HepG2 (cell line): ENCODE measurements around the gene SYNJ2. TPM values are rescaled to one million over a fixed set of nuclear protein-coding genes. Genes with fewer than 3 reads are reported as not detected.

Source experiments
- CBFB ChIP-seq: sonication (generic); formaldehyde crosslinking; IDR thresholded peaks from 2 replicates; pipeline ENCODE4 v1.4.0; 2020; ENCODE audit warnings: missing genetic modification reagents
- FIP1L1 ChIP-seq: fragments of 200-400 bp; formaldehyde crosslinking; IDR thresholded peaks from 2 replicates; pipeline ENCODE4 v1.6.1; 2018; ENCODE audit warnings: low read depth, mild to moderate bottlenecking, low read length, moderate library complexity, borderline replicate concordance; ENCODE audit not compliant: insufficient read depth
- KAT7 ChIP-seq: IDR thresholded peaks from 2 replicates; pipeline ENCODE4 v1.6.1; 2018; ENCODE audit warnings: borderline replicate concordance, missing compliant biosample characterization
- NFE2L2 ChIP-seq: fragments of 150-350 bp; IDR thresholded peaks from 2 replicates; pipeline ENCODE4 v1.6.1; 2014; ENCODE audit warnings: low read length
- NFRKB ChIP-seq: fragments of 450-650 bp; IDR thresholded peaks from 2 replicates; pipeline ENCODE4 v1.6.1; 2017
- PHF8 ChIP-seq: sonication (generic); formaldehyde crosslinking; IDR thresholded peaks from 2 replicates; pipeline ENCODE4 v1.5.0; 2020; ENCODE audit warnings: missing genetic modification reagents
- PITX1 ChIP-seq: sonication (generic); formaldehyde crosslinking; IDR thresholded peaks from 2 replicates; pipeline ENCODE4 v1.5.1; 2020; ENCODE audit warnings: mild to moderate bottlenecking, missing genetic modification reagents
- ZIK1 ChIP-seq: sonication (generic); formaldehyde crosslinking; IDR thresholded peaks from 2 replicates; pipeline ENCODE4 v1.5.0; 2020; ENCODE audit warnings: mild to moderate bottlenecking, low read depth, missing genetic modification reagents, borderline replicate concordance
- ZNF251 ChIP-seq: sonication (generic); formaldehyde crosslinking; IDR thresholded peaks from 2 replicates; pipeline ENCODE4 v1.9.0; 2021; ENCODE audit warnings: mild to moderate bottlenecking, missing genetic modification reagents
- ZNF615 ChIP-seq: sonication (generic); formaldehyde crosslinking; IDR thresholded peaks from 2 replicates; pipeline ENCODE4 v1.5.0; 2020; ENCODE audit warnings: mild to moderate bottlenecking, missing genetic modification reagents, borderline replicate concordance
- ZNF775 ChIP-seq: sonication (generic); formaldehyde crosslinking; IDR thresholded peaks from 2 replicates; pipeline ENCODE4 v1.4.0; 2020; ENCODE audit warnings: missing genetic modification reagents, mild to moderate bottlenecking, moderate library complexity, borderline replicate concordance
- ZNF83 ChIP-seq: sonication (generic); formaldehyde crosslinking; IDR thresholded peaks from 2 replicates; pipeline ENCODE4 v1.4.0; 2020; ENCODE audit warnings: missing genetic modification reagents, mild to moderate bottlenecking, borderline replicate concordance
- polyA plus RNA-seq, 8 experiments: library from polyadenylated mRNA; depleted of rRNA in 3 of 8; stranded (reverse) in 7 of 8; unstranded in 1 of 8; fragments of >200 nt; fragmentation: Illumina TruSeq in 4 of 8; extraction: Trizol in 4 of 8; gene quantifications; 2 replicates each; pipeline versions ENCODE4 v1.2.1 to v1.2.3, GENCODE V29; 2011 to 2016; ENCODE audit warnings: low read depth in 4 of 8, missing spikeins in 1 of 8, mixed read lengths in 1 of 8; ENCODE audit not compliant: insufficient read depth in 1 of 8
- total RNA-seq, 5 experiments: library from RNA; depleted of rRNA; stranded (reverse); fragments of >200 nt; fragmentation: Illumina TruSeq; extraction: Trizol; gene quantifications; 2 replicates each; pipeline ENCODE4 v1.2.3, GENCODE V29; 2016; ENCODE audit warnings: low read depth in 1 of 5
- TF ChIP-seq, protein P1 (sequence below): sonication (generic); formaldehyde crosslinking; IDR thresholded peaks from 2 replicates; pipeline ENCODE4 v1.4.0; 2020; ENCODE audit warnings: missing genetic modification reagents
- TF ChIP-seq, protein P2 (sequence below): sonication (generic); formaldehyde crosslinking; IDR thresholded peaks from 2 replicates; pipeline ENCODE4 v1.5.1; 2020; ENCODE audit warnings: missing genetic modification reagents, mild to moderate bottlenecking, borderline replicate concordance
- TF ChIP-seq, protein P3 (sequence below), 2 experiments: sonication (generic) in 1 of 2; formaldehyde crosslinking in 1 of 2; IDR thresholded peaks; 2 replicates each; pipeline versions ENCODE4 v1.4.0 to v1.6.1; 2018 to 2020; ENCODE audit warnings: missing genetic modification reagents in 2 of 2, borderline replicate concordance in 1 of 2, low read depth in 1 of 2, mild to moderate bottlenecking in 1 of 2, missing biosample characterization in 1 of 2
- TF ChIP-seq, protein P4 (sequence below): sonication (generic); formaldehyde crosslinking; IDR thresholded peaks from 2 replicates; pipeline ENCODE4 v1.9.0; 2021; ENCODE audit warnings: missing genetic modification reagents, mild to moderate bottlenecking, borderline replicate concordance
- TF ChIP-seq, protein P5 (sequence below): sonication (generic); formaldehyde crosslinking; IDR thresholded peaks from 2 replicates; pipeline ENCODE4 v1.5.0; 2020; ENCODE audit warnings: missing genetic modification reagents
- TF ChIP-seq, protein P6 (sequence below): IDR thresholded peaks from 2 replicates; pipeline ENCODE4 v1.6.1; 2016; ENCODE audit warnings: missing genetic modification reagents, missing compliant biosample characterization
- TF ChIP-seq, protein P7 (sequence below): IDR thresholded peaks from 2 replicates; pipeline ENCODE4 v1.6.1; 2016; ENCODE audit warnings: low read depth, control low read depth

The SYNJ2 gene
- total and polyA plus RNA-seq, 2 of the 13 experiments (the other 11 are each of a cell fraction or from before 2014, with no cell fraction given): 39.1 to 57.6 TPM

DNA sequence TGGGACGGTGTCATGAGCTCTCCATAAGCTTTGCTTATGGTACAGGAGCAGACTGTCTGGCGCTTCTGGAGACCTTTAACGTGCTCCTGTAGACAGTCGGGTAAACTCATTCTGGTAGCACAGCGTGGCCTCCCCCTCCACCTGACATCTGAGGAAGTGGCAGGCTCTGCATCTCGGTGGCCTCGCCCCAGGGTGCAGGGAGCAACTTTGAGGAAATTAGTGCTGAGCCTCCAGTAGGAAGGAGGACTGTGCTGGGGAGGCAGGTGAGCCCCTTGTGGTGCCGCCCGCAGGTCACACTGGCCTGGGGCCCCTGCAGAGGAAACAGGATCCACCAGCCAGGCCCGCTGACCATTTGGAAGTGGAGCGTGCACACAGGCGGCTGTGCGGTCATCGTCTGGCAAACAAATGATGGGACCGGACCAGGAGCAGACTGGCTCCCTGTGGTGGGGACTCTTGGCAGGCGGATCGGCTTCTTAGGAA lies 57.9 kb downstream of the SYNJ2 start (continued):
- TF ChIP-seq, protein P1, sequence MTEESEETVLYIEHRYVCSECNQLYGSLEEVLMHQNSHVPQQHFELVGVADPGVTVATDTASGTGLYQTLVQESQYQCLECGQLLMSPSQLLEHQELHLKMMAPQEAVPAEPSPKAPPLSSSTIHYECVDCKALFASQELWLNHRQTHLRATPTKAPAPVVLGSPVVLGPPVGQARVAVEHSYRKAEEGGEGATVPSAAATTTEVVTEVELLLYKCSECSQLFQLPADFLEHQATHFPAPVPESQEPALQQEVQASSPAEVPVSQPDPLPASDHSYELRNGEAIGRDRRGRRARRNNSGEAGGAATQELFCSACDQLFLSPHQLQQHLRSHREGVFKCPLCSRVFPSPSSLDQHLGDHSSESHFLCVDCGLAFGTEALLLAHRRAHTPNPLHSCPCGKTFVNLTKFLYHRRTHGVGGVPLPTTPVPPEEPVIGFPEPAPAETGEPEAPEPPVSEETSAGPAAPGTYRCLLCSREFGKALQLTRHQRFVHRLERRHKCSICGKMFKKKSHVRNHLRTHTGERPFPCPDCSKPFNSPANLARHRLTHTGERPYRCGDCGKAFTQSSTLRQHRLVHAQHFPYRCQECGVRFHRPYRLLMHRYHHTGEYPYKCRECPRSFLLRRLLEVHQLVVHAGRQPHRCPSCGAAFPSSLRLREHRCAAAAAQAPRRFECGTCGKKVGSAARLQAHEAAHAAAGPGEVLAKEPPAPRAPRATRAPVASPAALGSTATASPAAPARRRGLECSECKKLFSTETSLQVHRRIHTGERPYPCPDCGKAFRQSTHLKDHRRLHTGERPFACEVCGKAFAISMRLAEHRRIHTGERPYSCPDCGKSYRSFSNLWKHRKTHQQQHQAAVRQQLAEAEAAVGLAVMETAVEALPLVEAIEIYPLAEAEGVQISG: no peak
- TF ChIP-seq, protein P2, sequence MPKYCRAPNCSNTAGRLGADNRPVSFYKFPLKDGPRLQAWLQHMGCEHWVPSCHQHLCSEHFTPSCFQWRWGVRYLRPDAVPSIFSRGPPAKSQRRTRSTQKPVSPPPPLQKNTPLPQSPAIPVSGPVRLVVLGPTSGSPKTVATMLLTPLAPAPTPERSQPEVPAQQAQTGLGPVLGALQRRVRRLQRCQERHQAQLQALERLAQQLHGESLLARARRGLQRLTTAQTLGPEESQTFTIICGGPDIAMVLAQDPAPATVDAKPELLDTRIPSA: no peak
- TF ChIP-seq ZNF615 (CRISPR knock-in tag): no peak
- TF ChIP-seq, protein P3, sequence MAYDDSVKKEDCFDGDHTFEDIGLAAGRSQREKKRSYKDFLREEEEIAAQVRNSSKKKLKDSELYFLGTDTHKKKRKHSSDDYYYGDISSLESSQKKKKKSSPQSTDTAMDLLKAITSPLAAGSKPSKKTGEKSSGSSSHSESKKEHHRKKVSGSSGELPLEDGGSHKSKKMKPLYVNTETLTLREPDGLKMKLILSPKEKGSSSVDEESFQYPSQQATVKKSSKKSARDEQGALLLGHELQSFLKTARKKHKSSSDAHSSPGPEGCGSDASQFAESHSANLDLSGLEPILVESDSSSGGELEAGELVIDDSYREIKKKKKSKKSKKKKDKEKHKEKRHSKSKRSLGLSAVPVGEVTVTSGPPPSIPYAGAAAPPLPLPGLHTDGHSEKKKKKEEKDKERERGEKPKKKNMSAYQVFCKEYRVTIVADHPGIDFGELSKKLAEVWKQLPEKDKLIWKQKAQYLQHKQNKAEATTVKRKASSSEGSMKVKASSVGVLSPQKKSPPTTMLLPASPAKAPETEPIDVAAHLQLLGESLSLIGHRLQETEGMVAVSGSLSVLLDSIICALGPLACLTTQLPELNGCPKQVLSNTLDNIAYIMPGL (CRISPR knock-in tag; IDR thresholded peaks at IDR 0.05; ENCODE audit: borderline replicate concordance in 1 of 2, low read depth in 1 of 2): no peak
- no peak for TF ChIP-seq ZNF251
- no peak for TF ChIP-seq ZIK1
- no peak for TF ChIP-seq FIP1L1
- TF ChIP-seq NFE2L2: no peak
- TF ChIP-seq ZNF775 (CRISPR knock-in tag): no peak
- TF ChIP-seq, protein P4, sequence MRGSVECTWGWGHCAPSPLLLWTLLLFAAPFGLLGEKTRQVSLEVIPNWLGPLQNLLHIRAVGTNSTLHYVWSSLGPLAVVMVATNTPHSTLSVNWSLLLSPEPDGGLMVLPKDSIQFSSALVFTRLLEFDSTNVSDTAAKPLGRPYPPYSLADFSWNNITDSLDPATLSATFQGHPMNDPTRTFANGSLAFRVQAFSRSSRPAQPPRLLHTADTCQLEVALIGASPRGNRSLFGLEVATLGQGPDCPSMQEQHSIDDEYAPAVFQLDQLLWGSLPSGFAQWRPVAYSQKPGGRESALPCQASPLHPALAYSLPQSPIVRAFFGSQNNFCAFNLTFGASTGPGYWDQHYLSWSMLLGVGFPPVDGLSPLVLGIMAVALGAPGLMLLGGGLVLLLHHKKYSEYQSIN (CRISPR knock-in tag): no peak
- no peak for TF ChIP-seq CBFB
- TF ChIP-seq, protein P5, sequence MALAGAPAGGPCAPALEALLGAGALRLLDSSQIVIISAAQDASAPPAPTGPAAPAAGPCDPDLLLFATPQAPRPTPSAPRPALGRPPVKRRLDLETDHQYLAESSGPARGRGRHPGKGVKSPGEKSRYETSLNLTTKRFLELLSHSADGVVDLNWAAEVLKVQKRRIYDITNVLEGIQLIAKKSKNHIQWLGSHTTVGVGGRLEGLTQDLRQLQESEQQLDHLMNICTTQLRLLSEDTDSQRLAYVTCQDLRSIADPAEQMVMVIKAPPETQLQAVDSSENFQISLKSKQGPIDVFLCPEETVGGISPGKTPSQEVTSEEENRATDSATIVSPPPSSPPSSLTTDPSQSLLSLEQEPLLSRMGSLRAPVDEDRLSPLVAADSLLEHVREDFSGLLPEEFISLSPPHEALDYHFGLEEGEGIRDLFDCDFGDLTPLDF (CRISPR knock-in tag): no peak
- TF ChIP-seq KAT7 (CRISPR knock-in tag): peak; percentile 56; the same call in 1 of the 2 replicates
- TF ChIP-seq NFRKB: no peak
- peak; percentile 7; the same call in 1 of the 2 replicates for TF ChIP-seq PHF8 (CRISPR knock-in tag)
- no peak for TF ChIP-seq PITX1 (CRISPR knock-in tag)
- TF ChIP-seq, protein P6, sequence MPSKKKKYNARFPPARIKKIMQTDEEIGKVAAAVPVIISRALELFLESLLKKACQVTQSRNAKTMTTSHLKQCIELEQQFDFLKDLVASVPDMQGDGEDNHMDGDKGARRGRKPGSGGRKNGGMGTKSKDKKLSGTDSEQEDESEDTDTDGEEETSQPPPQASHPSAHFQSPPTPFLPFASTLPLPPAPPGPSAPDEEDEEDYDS (CRISPR knock-in tag): no peak
- TF ChIP-seq ZNF83 (CRISPR knock-in tag): no peak
- TF ChIP-seq, protein P7, sequence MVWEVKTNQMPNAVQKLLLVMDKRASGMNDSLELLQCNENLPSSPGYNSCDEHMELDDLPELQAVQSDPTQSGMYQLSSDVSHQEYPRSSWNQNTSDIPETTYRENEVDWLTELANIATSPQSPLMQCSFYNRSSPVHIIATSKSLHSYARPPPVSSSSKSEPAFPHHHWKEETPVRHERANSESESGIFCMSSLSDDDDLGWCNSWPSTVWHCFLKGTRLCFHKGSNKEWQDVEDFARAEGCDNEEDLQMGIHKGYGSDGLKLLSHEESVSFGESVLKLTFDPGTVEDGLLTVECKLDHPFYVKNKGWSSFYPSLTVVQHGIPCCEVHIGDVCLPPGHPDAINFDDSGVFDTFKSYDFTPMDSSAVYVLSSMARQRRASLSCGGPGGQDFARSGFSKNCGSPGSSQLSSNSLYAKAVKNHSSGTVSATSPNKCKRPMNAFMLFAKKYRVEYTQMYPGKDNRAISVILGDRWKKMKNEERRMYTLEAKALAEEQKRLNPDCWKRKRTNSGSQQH (CRISPR knock-in tag): peak; percentile 2; the same call in 1 of the 2 replicates
